RPMI8226 (cell line): ENCODE results near the gene RSRC1.
"Not testable (repeated sequence)": the region's sequence is repeated elsewhere in the genome, so short reads cannot be mapped to it uniquely, and the experiment has no call there.

ENCODE experiments used
- DNase-seq: peaks from one replicate; pipeline ENCODE4 v3.0.0-alpha.2; 2015

Gene RSRC1

GRCh38 chr3:158109804-158110657 is at the start of gene RSRC1:
TSS of gene RSRC1 (plus strand) at chr3:158110089. CDS start at chr3:158122105, 12,016 bp downstream.
- peak; percentile 98 for DNase-seq

- not testable (repeated sequence) for DNase-seq
Observed at GRCh38 chr3:158065574-158065973, 44.3 kb upstream of the RSRC1 start.

- DNase-seq = no peak
Observed at GRCh38 chr3:158072790-158073189, 37.1 kb upstream of the RSRC1 start.

- DNase-seq = no peak
Observed at GRCh38 chr3:158074591-158074990, 35.3 kb upstream of the RSRC1 start.

GRCh38 chr3:158079599-158079998 is 30.3 kb upstream of the RSRC1 start:
- no peak for DNase-seq

GRCh38 chr3:158084651-158085050 is 25.2 kb upstream of the RSRC1 start:
- DNase-seq = no peak

- no peak for DNase-seq
Observed at GRCh38 chr3:158085358-158085757, 24.5 kb upstream of the RSRC1 start.

- DNase-seq = no peak
Observed at GRCh38 chr3:158085931-158086330, 24.0 kb upstream of the RSRC1 start.

GRCh38 chr3:158086361-158086760 is 23.5 kb upstream of the RSRC1 start:
- no peak for DNase-seq

- no peak for DNase-seq
Observed at GRCh38 chr3:158086776-158087175, 23.1 kb upstream of the RSRC1 start.

- DNase-seq = peak; percentile 28
Observed at GRCh38 chr3:158091531-158091930, 18.4 kb upstream of the RSRC1 start.

GRCh38 chr3:158093526-158093925 is 16.4 kb upstream of the RSRC1 start:
- DNase-seq = no peak

GRCh38 chr3:158094235-158095110 is 15.4 kb upstream of the RSRC1 start:
- DNase-seq = no peak

GRCh38 chr3:158095111-158095813 is 14.6 kb upstream of the RSRC1 start:
- no peak for DNase-seq

- no peak for DNase-seq
Observed at GRCh38 chr3:158095814-158096704, 13.8 kb upstream of the RSRC1 start.

- DNase-seq = peak; percentile 68
Observed at GRCh38 chr3:158097081-158097592, 12.8 kb upstream of the RSRC1 start.

- peak; percentile 98 for DNase-seq
Observed at GRCh38 chr3:158097593-158098308, 12.1 kb upstream of the RSRC1 start.

GRCh38 chr3:158098309-158098639 is 11.6 kb upstream of the RSRC1 start:
- no peak for DNase-seq

GRCh38 chr3:158098834-158099424 is 11.0 kb upstream of the RSRC1 start:
- DNase-seq = no peak

GRCh38 chr3:158100681-158101080 is 9.2 kb upstream of the RSRC1 start:
- DNase-seq = no peak
